NCI-H510A treated with DMSO at 0.1 percent for 48 hours (cell line): ENCODE results near the gene CMYA5.

Experiments used
- DNase-seq: peaks from one replicate; lab custom pipeline; 2025; lab: John Stamatoyannopoulos, UW

CMYA5 gene

DNA sequence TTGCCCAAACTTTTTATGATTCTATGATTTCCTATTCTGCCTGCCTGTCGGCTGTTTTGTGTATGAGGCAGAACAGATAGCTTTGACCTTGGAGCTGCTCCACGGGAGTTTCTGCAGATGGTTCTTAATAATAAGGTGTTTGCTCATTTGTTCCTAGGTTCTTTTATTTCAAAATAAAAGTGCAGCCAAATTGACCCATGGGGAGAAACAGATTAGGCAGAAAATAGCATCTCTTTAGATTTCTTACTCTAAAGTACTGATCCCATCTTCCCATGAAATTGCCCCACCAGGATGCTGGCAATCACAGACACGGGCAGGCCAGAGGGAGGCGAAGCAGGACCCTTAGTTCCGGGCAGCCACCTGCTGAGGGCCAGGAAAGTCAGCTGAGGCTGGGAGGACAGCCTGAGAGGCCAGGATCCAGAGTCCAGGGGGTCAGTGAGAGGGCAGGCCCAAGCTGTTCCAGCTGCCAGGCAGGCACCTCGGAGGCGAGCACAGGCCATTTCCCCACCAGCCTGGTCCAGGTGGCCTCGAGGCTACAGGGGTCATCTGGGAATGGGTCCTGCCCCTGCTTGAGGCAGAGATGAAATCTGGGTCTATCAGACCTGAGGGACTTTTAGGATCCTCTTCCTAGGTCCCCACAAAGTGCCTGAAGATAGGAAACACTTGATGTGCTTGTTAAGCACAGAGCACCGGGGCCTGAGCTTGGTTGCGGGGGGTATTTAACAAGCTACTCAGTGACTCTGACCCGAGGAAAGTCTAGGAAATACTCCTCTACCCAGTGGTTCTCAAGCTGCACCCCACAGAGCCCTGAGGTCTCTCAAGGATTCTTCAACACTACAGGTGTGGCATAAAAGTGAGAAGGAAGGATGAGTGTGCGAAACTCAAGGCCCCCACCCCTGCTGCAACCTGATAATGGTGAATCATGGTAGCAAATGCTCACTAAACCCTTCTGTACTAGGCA lies 145.4 kb downstream of the CMYA5 start:
- DNase-seq = no peak

DNA sequence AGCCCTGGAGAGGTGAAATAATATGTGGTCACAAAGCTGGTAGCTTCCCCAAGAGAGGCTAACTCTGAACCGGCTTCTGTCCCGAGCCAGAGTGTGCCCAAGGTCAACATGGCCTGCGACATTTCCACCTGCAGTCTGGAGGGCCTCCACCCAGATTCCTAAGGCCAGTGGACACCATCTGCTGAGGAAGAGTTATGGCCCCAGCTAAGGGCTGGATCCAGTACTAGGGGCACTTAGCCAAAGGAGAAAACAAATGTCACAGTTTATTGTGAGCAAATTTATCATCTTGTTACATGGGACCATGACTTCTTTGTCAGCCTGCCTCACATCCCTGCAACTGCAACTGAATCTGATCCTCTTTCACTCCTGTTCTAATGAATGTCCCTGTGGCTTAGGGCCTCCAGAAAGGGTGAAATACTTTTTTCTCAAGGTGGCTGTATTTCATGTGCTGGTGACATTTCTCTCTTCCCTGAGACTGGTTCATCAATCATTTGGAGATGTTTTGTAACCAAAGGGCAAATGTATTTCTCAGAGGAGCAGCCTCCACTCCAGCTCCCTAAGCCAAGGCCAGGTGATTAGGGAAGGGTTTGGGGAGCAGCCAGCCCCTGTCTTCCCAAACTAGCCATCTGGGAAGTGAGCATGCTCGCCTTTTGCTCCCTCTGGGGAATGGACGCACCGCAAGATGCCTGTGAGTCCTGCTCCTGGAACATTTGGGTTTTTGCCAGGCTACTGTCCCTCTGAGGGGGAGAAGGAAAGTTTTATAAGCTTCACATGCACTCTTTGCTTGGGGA lies 148.3 kb downstream of the CMYA5 start:
- no peak for DNase-seq

DNA sequence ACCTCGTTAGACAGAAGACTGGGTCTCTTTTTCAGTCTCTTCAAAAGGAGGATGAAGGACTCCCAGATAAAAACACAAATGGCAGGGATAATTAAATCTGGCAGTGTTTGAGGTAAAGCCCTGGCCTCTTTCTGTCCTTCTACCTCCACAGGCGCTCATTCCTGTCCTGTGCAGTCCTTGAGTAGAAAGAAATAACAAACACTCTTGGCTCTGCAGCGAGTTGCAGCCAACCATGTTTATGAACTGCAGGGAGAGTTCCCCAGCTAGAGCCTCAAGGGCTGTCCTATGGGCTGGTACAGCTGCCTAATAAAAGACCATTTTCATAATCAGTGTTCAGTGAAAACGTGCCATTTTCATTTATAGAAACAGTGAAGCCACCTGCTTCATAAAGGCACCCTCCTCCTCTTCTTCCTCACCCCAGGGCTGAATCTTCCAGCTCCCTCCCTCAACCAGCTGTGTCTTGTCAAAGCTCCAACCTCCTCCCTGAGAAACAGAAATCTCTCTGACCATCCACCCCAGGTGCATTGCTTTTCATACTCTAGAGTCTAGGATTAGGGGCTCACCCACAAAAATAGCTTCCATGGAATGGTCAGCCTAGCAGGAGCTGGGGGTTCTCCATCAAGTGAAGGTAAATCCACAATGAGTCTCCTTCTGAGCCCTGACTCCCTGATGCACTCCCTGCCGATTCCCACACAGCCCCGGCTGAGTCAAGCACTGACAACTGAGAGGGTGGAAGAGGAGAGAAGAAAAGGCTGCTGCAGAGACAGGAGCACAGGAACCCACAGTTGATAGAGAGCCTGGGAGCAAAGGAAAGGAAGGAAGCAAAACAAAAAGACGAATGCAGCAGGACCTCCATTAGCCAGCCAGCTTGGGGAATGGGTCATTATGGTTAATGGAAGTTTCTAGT lies 150.7 kb downstream of the CMYA5 start:
- no peak for DNase-seq

DNA sequence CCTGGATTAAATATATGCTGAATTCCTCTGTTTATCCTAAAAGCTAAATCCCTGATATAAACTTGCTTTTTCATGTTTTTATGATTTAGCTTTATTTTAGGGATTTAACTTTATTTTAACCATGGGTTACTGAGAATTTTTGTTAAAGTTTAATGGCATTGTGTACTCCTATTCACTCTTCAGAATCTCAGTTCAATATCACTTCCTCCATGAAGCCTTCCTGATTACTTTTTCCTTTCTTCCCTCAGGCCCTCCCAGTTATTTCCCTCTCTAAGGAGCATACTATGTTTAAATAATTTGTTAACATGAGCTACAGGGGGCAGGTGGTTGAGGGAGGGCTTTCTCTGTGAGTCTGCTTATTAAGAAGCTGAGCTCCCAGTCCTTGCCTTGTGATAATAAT lies 151.5 kb downstream of the CMYA5 start:
- no peak for DNase-seq

DNA sequence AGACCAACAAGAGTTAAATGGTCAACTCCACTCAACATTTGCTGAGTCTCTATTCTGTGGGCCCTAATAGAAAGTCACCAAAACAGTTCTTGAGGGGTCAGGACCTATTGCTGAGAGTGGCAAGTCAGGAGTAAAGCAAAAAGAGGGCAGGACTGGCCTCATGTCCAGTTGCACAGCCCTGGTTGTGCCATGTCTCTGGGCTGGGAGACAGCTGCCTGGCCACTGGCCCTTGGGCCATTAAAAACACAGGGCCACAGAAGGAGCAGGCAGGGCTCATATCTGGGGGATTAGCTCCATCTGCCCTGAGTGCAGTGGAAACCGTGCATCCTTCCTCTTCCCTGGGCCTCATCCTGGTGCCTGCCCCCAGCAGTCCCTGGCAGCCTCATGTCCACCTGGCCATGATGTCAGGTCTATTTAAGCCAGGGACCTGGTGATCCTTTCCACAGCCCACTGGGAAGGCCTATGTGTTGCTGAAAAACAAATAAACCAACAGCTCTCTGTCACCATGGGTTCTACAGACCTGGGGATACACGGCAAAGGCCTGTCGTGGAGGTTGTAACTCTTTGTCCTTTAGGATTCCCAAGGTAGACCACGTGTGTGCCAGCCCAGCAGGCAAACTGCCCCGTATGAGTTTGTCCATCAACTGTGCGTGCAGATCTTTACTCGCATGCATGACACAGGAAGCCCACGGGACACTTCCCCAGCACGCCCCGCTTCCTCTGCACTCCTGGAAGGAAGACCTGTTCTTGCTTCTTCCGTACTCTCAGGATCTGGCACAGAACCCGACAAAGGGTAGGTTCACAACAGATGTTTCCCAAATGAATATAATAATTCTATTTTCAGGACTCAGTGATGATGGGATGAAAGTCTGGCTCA lies 152.6 kb downstream of the CMYA5 start:
- no peak for DNase-seq

DNA sequence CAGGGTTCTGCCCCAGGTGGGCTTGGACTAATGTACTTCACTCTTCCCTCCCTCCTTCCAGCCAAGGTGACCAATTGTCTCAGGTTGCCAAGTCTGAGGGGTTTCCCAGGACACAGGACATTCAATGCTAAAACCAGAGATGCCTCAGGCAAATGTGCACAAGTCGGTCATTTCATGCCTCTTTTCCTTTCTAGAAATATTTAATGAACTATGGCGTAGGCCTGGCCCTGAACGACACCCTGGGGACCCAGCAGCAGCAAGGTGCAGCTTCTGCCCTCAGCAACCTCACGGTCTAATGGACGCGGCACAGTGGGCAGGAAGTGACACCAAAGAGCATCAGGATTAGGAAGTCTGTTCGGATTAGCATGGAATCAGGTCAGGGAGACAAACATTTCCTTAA lies 153.4 kb downstream of the CMYA5 start:
- no peak for DNase-seq

DNA sequence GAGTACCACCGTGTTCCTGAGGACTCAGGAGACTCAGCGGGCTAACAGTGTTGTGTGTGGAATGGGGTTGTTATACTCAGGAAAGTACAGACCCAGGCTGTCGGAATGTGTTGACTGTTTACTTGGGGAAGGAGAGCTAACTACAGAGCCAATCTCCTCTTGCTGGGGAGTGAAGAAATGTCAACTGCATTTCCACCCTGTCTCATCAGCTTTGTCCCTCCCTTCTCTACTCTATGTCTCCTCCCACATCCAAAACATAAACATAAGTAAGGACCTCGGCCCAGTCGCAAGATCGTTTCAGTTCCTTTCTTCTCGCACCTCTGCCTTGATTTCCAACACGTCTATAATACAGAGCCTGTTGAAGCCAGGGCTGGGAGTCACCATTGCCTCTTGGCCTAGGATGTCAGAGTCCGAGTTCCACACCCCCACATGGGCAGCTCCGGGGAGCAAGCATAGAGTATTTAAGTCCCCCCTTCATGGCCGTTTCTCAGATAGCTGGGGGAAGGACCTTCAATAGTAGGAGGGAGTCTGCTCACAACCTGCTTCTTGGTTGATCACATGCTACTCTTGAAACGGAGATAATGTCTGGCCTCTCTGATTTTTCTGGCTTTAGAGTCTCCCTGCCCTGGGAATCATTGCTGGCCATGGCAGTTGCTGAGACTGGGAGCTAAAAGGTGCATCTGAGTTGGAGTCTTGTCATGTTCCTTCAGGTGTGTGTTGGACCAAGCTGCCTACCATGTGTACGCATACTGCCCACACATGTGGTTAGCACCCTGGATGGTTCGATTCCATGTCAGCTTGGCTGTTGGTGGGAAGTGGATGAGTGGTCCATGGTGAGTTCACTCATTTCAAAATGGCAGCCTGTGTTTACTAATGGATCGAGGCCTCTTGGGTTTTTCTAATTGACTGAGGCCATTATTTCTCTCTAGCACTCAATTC lies 154.1 kb downstream of the CMYA5 start:
- DNase-seq = no peak

DNA sequence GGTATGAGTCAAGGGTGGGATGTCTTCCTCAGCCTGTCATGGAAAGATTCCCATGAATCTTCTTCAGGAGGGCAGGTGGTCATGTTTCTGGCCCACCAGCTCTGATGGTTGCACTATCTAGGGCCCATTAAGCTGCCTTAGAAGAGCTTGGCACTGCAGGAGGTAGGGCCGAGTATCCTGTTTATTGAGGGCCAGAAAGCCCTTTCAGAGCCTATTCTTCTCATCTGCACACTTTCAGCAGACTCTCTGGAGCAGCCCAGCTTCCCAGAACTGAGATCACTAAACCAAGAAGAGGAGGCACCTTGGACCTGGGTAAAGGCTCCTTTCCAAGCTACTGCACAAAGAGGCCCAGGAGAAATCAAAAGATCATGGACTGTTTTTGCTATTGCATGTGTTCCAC lies 154.9 kb downstream of the CMYA5 start:
- DNase-seq = no peak

DNA sequence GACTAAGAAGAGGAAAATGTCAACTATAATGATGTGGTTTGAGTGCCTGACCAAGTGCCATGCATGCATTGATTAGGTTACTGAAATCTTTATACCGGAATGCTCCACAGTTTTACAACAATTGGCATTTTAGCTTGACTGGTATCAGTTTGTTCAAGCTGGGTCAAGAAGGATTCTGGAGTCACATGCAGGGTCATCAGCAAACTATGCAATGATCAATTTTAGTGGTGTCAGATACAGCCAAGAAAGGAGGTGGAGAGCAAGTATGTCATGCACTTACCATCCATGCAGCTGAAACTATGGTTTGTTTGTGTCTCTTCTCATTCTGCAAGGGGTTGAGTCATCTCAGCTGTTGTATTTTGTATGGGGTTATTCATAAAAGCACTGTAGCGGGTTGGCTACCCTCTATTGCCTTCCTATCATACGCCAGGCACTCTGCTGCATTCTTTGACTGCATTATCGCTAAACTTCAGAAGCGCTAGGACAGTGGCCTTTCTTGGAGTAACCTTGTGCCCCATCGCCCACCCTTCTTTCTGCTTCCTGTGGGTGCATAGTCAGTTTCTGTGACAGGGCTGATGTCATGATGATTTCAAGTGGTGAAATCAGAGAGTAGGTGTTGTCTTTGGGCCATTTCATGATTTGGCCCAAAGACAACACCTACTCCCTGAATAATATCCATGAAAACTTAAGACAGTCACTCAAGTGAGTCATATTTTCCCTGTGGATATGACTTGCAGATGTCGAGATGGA lies 156.0 kb downstream of the CMYA5 start:
- no peak for DNase-seq

DNA sequence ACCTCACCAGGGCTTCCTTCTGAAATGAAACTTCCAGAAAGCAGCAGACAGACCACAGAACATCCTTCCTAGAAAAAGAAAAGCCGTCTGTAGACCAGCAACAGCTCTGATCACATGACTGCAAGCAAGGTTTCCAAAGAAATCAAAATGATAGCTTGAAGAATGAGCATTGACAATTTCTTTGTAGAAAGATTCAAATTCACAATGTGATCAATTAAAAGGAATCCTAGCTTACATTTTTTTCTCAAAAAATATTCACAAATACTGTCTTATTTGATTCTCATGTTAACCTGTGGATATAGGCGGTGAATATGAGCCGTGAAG lies 156.5 kb downstream of the CMYA5 start:
- DNase-seq = no peak

DNA sequence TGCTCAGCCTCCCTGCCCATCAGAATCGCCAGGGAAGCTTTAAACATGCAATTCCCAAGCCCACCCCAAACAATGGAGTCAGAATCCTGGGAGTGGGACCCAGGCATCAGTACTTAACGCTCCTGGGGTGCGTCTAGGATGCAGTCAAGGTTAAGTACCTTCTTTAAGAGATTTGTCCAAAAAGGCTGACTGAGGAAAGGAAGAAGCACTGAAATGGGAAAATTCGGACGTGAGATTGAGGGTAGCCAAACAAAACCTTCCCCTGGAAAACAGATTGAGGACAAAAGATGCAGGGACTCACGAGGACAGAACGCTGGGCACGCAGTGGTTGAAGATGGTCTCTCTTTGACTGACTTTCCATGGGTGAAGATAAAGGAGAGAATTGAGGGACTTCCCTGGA lies 157.9 kb downstream of the CMYA5 start:
- no peak for DNase-seq

DNA sequence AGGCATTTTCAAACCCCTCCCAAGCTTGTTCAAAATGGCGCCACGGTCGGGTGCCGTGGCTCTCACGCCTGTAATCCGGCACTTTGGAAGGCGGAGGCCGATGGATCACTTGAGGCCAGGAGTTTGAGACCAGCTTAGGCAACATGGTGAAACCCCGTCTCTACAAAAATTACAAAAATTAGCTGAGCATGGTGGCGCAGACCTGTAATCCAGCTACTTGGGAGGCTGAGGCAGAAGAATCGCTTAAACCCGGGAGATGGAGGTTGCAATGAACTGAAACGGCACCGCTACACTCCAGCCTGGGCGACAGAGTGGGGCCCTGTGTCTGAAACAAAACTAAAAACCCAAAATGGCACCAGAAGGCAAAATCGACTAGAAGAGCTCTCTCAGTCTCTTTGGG lies 159.4 kb downstream of the CMYA5 start:
- no peak for DNase-seq
